ENCODE data around the gene VPS13C.
A peak's percentile ranks its signal among the peaks of the same experiment; 100 is the strongest.

The VPS13C gene

DNA sequence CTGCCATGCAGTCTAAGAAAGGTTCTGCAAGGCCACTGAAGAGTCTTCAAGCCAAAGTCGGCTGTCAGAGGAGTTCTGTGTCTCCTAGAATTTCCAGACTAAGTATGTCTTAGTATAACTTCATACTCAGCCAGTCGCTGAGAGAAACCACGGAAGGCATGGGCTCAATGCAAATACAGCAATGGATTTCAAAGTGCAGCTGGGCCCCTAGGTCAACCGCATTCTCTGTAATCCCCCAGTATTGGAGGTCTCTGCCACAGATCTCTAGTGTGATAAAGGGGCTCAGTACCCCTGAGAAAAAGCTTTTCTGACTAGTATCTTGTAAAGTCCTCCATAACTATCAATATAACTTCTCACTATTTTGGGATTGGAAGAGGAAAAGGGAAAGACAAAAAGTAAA, 208.3 kb downstream of the VPS13C start:
- H3K4me3 ChIP-seq (ENCODE audit: low read length): no peak overlapping the region
- TF ChIP-seq, protein P1, sequence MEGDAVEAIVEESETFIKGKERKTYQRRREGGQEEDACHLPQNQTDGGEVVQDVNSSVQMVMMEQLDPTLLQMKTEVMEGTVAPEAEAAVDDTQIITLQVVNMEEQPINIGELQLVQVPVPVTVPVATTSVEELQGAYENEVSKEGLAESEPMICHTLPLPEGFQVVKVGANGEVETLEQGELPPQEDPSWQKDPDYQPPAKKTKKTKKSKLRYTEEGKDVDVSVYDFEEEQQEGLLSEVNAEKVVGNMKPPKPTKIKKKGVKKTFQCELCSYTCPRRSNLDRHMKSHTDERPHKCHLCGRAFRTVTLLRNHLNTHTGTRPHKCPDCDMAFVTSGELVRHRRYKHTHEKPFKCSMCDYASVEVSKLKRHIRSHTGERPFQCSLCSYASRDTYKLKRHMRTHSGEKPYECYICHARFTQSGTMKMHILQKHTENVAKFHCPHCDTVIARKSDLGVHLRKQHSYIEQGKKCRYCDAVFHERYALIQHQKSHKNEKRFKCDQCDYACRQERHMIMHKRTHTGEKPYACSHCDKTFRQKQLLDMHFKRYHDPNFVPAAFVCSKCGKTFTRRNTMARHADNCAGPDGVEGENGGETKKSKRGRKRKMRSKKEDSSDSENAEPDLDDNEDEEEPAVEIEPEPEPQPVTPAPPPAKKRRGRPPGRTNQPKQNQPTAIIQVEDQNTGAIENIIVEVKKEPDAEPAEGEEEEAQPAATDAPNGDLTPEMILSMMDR (conservative IDR thresholded peaks at IDR 0.05; ENCODE audit: low read length): no peak
- no peak for DNase-seq (ENCODE audit: low read depth)

DNA sequence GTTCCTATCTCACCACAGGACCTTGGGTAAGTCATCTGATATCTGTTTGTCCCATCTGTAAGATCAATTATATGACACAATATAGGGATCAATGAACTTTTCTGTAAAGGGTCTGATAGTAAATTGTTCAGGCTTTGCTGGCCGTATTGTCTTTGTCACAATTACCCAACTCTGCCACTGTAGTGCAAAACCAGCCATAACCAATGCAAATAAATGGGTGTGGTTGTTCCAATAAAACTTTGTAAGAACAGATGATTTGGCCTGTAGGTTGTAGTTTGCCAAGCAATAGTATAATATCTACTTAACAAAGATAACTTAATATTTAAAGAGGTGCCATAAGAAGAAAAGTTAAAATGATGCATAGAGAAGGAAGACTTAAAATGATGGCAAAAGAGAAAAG, 210.8 kb downstream of the VPS13C start:
- TF ChIP-seq, protein P1 (conservative IDR thresholded peaks at IDR 0.05; ENCODE audit: low read length): no peak
- H3K4me3 ChIP-seq (ENCODE audit: low read length): no peak overlapping the region
- DNase-seq (ENCODE audit: low read depth): no peak

DNA sequence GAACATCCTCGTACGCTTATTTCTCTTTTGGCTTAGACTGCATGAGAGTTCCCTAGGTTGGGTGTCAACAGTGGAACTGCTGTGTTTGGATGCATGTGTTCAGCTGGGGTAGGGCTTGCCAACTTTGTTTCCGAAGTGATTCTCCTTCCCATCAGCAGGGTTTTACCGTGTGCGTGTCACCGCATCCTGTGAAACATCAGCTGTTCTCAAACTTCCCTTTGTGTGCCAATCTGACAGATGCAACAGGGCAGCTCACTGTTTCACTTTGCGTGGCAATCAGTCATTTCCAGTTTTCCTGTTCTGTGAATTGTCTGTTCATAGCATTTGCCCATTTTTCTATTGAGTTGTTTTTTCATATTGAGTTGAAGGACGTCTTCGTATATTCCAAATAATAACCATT, 218.8 kb downstream of the VPS13C start:
- TF ChIP-seq, protein P1 (conservative IDR thresholded peaks at IDR 0.05; ENCODE audit: low read length): no peak
- no peak for DNase-seq (ENCODE audit: low read depth)
- no peak overlapping the region for H3K4me3 ChIP-seq (ENCODE audit: low read length)

DNA sequence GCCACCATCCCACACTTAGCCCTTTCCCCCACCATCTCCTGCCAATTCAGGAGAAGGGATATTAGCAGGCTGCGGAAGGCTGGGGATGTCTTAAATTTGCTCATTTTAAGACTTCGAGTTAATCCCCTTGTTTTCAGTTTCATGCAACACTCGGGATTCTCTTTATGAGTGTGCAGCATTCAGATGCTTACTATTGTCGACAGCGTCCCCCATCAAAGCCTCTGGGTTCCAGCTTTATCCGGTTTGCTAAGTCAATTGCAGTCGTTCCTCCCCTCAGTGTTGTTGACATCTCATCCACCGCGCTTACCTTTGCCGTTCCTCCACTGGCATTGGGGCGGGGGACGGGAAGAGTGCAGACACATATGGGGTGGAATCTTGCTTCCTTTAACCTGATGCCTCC, 220.2 kb downstream of the VPS13C start:
- no peak overlapping the region for H3K4me3 ChIP-seq (ENCODE audit: low read length)
- no peak for DNase-seq (ENCODE audit: low read depth)
- TF ChIP-seq, protein P1 (conservative IDR thresholded peaks at IDR 0.05; ENCODE audit: low read length): no peak

DNA sequence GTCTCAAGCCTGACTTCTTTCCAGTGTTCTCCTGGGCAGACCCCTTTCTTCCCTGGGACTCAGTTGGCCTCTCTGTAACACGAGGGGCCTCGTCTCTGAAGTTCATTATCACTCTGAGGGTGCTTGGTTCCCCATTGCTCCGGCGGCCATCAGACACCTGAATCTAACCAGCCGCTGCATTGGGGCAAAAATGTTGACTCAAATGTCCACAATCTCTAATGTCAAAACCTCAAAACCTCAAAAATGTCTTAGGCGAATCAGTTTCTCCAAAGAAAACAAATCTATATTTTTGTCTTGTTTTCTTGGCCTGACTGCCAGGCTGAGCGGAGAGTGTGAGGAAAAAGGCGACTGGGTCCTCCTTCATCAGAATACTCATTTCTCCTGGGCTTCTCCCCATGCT, 220.7 kb downstream of the VPS13C start:
- TF ChIP-seq, protein P1 (conservative IDR thresholded peaks at IDR 0.05; ENCODE audit: low read length): no peak
- no peak for DNase-seq (ENCODE audit: low read depth)

DNA sequence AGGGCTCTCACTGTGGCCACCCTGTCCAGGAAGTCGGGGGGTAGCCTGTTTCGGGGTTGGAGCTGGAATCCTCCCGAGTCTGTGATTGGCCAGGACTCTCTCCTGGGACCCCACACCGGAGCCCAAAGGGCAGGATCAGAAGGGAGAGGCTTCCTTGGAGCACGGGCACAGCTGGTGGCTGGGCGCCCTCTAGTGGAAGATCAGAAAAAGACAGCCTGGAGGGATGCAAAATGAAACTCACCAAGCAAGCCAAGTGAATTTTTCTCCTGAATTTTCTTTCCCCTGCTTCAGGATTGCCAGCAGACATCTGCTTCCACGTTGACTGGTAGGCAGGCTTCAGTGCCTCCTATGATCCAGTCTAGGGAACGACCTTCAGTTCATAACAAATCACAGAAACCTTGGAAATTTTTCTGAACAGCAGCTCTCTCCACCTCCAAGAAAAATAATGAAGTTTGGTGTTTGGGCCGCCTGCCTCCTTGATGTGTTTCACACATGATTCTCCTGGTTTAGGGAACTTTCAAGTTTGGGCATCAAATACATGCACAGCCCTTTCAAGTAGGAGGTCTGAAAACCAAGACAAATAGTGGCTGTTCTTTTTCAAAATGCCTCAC, 224.6 kb downstream of the VPS13C start:
- peak overlapping the region; percentile 25 for H3K4me3 ChIP-seq (ENCODE audit: low read length)
- DNase-seq (ENCODE audit: low read depth): peak; percentile 55
- TF ChIP-seq, protein P1 (conservative IDR thresholded peaks at IDR 0.05; ENCODE audit: low read length): peak; percentile 93

More for the DNA sequence above, 220.7 kb downstream of the VPS13C start:
- no peak overlapping the region for H3K4me3 ChIP-seq (ENCODE audit: low read length)

DNA sequence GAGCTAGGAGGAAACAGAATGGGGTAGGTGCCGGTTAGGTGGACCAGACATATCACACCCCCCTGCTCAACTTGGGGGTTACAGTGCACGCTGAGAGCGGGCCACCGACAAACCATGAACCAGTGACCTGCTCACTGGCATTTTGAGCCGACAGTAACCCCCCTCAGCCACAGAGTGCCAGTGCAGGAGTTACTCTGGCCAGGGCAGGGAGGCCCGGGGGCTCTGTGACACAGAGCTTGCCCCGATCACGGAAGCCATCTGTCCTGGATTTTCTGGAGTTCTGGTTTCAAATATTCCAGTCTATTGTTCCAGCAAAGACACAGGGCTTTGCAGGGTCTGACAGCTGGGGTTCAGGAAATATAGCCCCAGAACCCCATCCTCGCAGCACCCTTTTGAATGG, 225.2 kb downstream of the VPS13C start:
- DNase-seq (ENCODE audit: low read depth): no peak
- TF ChIP-seq, protein P1 (conservative IDR thresholded peaks at IDR 0.05; ENCODE audit: low read length): no peak
- H3K4me3 ChIP-seq (ENCODE audit: low read length): no peak overlapping the region

Data from AG10803 (cell line).